DND-41 (cell line): Measurements from ENCODE around the gene TEN1.

Experiments
- CTCF ChIP-seq: IDR thresholded peaks from 2 replicates; pipeline ENCODE4 v1.5.1; 2012; ENCODE audit warnings: borderline replicate concordance, low read length, moderate library complexity, mild to moderate bottlenecking; ENCODE audit not compliant: poor library complexity, severe bottlenecking; ENCODE audit errors: extremely low read depth
- EZH2 ChIP-seq: IDR thresholded peaks from 3 replicates; pipeline ENCODE4 v1.6.1; 2012; ENCODE audit warnings: borderline replicate concordance, low read depth, mild to moderate bottlenecking, moderate library complexity, low read length, inconsistent platforms; ENCODE audit not compliant: severe bottlenecking

- TF ChIP-seq CTCF (no peak), EZH2 (no peak)
Measured at GRCh38 chr17:75981019-75981615, 2.1 kb downstream of the TEN1 start.
